Cardiac muscle cell (in vitro differentiated cells and primary cell): Measurements from ENCODE around the gene VSIG8. TPM values are rescaled to one million over a fixed set of nuclear protein-coding genes. Genes with fewer than 3 reads are reported as not detected.

Source experiments
- DNase-seq, 2 donors: peaks; one replicate each; pipeline versions ENCODE4 v3.0.0 to v3.0.0-alpha.2; 2010 to 2017; ENCODE audit warnings: low read depth in 1 of 2, low spot score in 1 of 2
- H3K27ac ChIP-seq: fragments of 200-600 bp; sonication (generic); 2 replicates; pipeline ENCODE4 v1.5.1; 2016
- H3K27me3 ChIP-seq: fragments of 200-600 bp; sonication (generic); 2 replicates; pipeline ENCODE4 v1.6.0; 2016; ENCODE audit warnings: control low read depth
- H3K36me3 ChIP-seq: fragments of 200-600 bp; sonication (generic); 2 replicates; pipeline ENCODE4 v1.5.1; 2016; ENCODE audit warnings: control low read depth
- H3K4me1 ChIP-seq: fragments of 200-600 bp; sonication (generic); 2 replicates; pipeline ENCODE4 v1.8.1; 2017; ENCODE audit warnings: low read depth, mild to moderate bottlenecking, mixed run types
- H3K4me3 ChIP-seq: fragments of 200-600 bp; sonication (generic); 2 replicates; pipeline ENCODE4 v1.5.1; 2016; ENCODE audit warnings: mild to moderate bottlenecking
- H3K9me3 ChIP-seq: fragments of 200-600 bp; sonication (generic); 2 replicates; pipeline ENCODE4 v1.5.1; 2017; ENCODE audit warnings: low read depth, mild to moderate bottlenecking, control low read depth
- polyA plus RNA-seq: library from polyadenylated mRNA; unstranded; fragments of >200 nt; fragmentation: Nextera tagmentation; extraction: Ambion mirVana; gene quantifications from 2 replicates; pipeline ENCODE4 v1.2.1, GENCODE V29; 2016
- total RNA-seq: library from RNA; depleted of rRNA; stranded (reverse); fragments of >200 nt; gene quantifications from 2 replicates; pipeline ENCODE4 v1.2.3, GENCODE V29; 2016
- TF ChIP-seq, protein P1 (sequence below): IDR thresholded peaks from 2 replicates; pipeline ENCODE4 v1.5.1; 2012; ENCODE audit warnings: low read depth, mild to moderate bottlenecking, low read length

Gene VSIG8
- total and polyA plus RNA-seq, 2 experiments from 2014 or later, result not detected

DNA sequence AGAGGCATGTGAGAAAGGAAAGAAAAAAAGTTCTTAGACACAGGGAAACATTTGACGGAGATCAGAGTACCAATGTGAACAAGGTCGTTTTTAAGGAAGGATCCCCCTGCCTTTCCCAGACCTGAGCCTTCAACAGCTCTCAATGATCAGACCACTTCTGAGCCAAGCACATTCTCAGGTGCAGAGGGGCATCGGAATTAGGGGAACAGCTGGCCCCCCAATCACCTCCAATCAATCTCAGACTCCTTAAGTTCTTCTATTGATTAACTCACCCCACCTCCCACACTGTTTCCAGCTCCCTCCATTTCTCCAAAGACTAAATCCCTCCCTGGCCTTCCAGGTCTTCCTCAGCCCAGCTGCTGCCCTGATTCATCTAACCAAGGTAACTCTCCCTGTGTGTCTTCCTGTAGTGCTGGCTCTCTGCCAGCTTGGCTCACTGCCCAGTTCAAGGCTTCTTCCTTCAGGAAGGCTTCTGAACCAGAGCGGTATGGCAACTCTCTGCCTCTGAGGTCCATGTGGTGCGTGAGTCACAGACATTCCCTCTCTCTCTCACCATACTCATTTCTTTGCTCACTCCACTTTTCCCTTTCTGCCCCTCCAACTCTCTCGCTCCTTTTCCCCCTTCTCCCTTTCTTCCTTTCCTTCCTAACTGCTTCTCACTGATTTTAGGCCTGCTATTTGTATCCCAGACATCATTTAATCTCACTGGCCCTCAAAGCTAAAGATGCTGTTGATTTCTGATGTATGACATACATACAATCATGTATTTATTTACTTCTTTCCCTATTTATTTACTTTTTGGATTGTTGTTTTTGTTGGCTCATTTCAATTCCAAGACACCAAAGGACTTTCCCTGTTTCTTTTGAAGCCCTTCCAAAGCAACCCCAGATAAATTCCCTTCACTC, 19.4 kb upstream of the VSIG8 start:
- no peaks in the 10 kb centered on the region for H3K4me1 ChIP-seq
- H3K27ac ChIP-seq, result no peak overlapping the region
- no peak overlapping the region for H3K4me3 ChIP-seq
- no peaks in the 10 kb centered on the region for H3K36me3 ChIP-seq
- no peaks in the 10 kb centered on the region for H3K9me3 ChIP-seq
- DNase-seq, result peak; percentile 43 to 96
- no peaks in the 10 kb centered on the region for H3K27me3 ChIP-seq
- TF ChIP-seq, protein P1, sequence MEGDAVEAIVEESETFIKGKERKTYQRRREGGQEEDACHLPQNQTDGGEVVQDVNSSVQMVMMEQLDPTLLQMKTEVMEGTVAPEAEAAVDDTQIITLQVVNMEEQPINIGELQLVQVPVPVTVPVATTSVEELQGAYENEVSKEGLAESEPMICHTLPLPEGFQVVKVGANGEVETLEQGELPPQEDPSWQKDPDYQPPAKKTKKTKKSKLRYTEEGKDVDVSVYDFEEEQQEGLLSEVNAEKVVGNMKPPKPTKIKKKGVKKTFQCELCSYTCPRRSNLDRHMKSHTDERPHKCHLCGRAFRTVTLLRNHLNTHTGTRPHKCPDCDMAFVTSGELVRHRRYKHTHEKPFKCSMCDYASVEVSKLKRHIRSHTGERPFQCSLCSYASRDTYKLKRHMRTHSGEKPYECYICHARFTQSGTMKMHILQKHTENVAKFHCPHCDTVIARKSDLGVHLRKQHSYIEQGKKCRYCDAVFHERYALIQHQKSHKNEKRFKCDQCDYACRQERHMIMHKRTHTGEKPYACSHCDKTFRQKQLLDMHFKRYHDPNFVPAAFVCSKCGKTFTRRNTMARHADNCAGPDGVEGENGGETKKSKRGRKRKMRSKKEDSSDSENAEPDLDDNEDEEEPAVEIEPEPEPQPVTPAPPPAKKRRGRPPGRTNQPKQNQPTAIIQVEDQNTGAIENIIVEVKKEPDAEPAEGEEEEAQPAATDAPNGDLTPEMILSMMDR, result no peak

DNA sequence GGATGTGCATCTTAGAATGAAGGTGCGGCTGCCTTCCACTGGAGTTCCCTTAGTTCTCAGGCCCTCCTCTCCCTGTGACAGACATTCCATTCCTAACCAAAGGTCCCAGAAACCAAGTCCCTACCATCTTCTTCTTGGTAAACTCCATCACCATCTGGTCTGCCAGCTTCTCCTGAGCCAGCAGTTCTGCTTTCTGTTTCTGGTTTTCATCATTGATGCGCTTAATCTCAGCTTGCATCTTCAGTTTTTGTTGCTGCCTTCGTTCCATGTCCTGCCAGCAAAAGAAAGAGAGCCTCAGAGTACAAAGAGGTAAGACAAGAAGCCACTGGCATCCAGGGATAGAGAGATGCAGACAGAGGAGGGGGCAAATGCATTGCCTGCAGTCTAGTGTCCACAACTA, 18.0 kb upstream of the VSIG8 start:
- no peaks in the 10 kb centered on the region for H3K4me1 ChIP-seq
- TF ChIP-seq, protein P1, result no peak
- H3K36me3 ChIP-seq, result no peaks in the 10 kb centered on the region
- DNase-seq, result peak in 1 of 2 donors; percentile 7
- H3K27me3 ChIP-seq, result no peaks in the 10 kb centered on the region
- H3K9me3 ChIP-seq, result no peaks in the 10 kb centered on the region
- no peak overlapping the region for H3K27ac ChIP-seq
- H3K4me3 ChIP-seq, result no peak overlapping the region

DNA sequence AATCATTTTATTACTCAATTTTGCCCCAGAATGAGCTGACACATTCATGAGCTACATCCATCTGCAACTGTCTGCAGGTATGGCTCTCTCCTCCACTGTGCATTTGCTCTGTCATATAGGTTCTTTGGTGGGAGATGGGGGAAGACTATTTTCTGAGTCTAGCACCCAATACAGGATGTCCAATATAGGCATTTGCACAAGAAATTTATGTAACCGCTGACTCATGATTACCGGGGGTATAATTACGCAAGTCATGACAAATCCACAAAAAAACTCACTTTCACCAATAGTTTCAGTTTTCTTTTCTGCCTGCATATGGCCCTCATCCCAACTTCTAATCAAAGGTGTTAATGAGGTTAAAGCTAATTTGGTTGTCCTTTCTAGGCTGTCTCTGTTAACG, 17.5 kb upstream of the VSIG8 start:
- TF ChIP-seq, protein P1, result no peak
- Histone ChIP-seq H3K4me1 (no peaks in the 10 kb centered on the region), H3K36me3 (no peaks in the 10 kb centered on the region), H3K27me3 (no peaks in the 10 kb centered on the region), H3K27ac (no peak overlapping the region), H3K4me3 (no peak overlapping the region), H3K9me3 (no peaks in the 10 kb centered on the region)
- peak in 1 of 2 donors; percentile 84 for DNase-seq

DNA sequence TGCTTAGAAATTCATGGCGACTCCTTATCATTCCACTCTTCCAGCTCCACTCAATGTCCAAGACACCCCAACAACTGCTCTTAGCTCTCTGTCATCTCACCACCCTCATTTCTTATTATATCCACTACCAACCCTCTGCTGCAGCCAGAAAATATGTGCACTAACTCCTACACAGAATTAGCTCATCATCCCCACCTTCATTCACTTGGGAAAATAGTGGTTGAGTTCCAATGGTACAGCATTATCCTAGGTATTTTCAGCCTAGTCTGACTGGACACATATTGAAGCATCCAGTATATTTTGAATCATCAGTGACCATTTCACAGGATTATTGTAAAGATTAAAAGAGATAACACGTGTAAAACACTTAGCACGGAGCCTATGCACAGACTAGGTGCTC, 16.7 kb upstream of the VSIG8 start:
- no peak for DNase-seq
- TF ChIP-seq, protein P1, result no peak
- no peaks in the 10 kb centered on the region for H3K36me3 ChIP-seq

DNA sequence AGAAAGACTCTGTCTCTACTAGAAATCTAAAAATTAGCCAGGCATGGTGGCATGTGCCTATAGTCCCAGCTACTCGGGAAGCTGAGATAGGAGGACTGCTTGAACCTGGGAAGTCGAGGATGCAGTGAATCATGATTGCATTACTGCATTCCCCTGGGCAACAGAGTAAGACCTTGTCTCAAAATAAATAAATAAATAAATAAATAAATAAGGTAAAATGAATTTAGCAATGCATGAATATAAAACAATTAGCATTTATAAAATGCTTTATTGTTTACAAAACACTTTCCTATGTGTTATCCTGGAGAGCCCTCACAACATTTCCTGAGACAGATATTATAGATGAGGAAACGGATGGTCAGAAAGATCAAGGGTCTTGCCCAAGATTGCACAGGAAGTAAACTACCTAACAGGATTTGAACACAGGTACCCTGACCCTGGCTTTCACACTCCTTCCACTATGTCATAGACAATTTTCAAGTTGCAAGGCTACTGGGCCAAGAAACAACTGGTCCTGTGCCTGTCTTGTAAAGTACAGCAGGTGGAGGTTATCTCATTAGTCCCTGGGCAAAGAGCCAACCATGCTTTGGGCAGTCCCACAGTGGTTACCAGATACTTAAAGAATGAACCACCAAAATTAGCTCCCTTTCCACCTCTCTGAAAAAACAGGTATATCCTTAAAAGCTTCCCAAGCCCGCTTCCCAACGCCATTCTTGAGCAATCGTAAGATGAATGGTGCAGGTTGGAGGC, 15.4 kb upstream of the VSIG8 start:
- H3K27ac ChIP-seq, result no peak overlapping the region
- H3K36me3 ChIP-seq, result no peaks in the 10 kb centered on the region
- no peaks in the 10 kb centered on the region for H3K27me3 ChIP-seq
- H3K9me3 ChIP-seq, result no peaks in the 10 kb centered on the region
- H3K4me1 ChIP-seq, result no peaks in the 10 kb centered on the region
- no peak for DNase-seq
- TF ChIP-seq, protein P1, result no peak
- H3K4me3 ChIP-seq, result no peak overlapping the region

More for the DNA sequence above, 16.7 kb upstream of the VSIG8 start:
- Histone ChIP-seq H3K27me3 (no peaks in the 10 kb centered on the region), H3K4me3 (no peak overlapping the region), H3K9me3 (no peaks in the 10 kb centered on the region), H3K27ac (no peak overlapping the region), H3K4me1 (no peaks in the 10 kb centered on the region)
